DND-41 (cell line): ENCODE measurements around the gene DDX60.

Experiments
- ATAC-seq: fragments of 200-7000 bp; cut with Tn5 transposase; 3 replicates; pipeline ENCODE4 v1.9.1; 2021; ENCODE audit warnings: low read depth; ENCODE audit not compliant: insufficient read depth
- DNase-seq: peaks from one replicate; pipeline ENCODE4 v3.0.0-alpha.2; 2020
- H2AFZ ChIP-seq: 2 replicates; pipeline ENCODE4 v1.6.0; 2012; ENCODE audit warnings: low read depth, low read length
- H3K27ac ChIP-seq: 2 replicates; pipeline ENCODE4 v1.5.1; 2012; ENCODE audit warnings: low read length, inconsistent platforms
- H3K27me3 ChIP-seq: fragments of 200-600 bp; sonication (generic); 2 replicates; pipeline ENCODE4 v1.6.0; 2012; ENCODE audit warnings: low read length, mild to moderate bottlenecking, inconsistent platforms; ENCODE audit not compliant: insufficient read depth, poor library complexity
- H3K36me3 ChIP-seq: 2 replicates; pipeline ENCODE4 v1.5.1; 2012; ENCODE audit warnings: low read length, inconsistent platforms; ENCODE audit not compliant: insufficient read depth
- H3K4me1 ChIP-seq: 2 replicates; pipeline ENCODE4 v1.5.1; 2012; ENCODE audit warnings: mild to moderate bottlenecking, low read length; ENCODE audit not compliant: insufficient read depth
- H3K4me2 ChIP-seq: 2 replicates; pipeline ENCODE4 v1.6.0; 2012; ENCODE audit warnings: mild to moderate bottlenecking, moderate library complexity, low read length, inconsistent platforms; ENCODE audit not compliant: insufficient read depth
- H3K4me3 ChIP-seq, 2 experiments: fragments of 200-600 bp in 1 of 2; shearing (Covaris generic) in 1 of 2; 2 replicates each; pipeline ENCODE4 v1.5.1; 2012 to 2016; ENCODE audit warnings: inconsistent platforms in 2 of 2, low read length in 2 of 2, mild to moderate bottlenecking in 2 of 2, low read depth in 1 of 2, moderate library complexity in 1 of 2
- H3K79me2 ChIP-seq: 2 replicates; pipeline ENCODE4 v1.6.0; 2012; ENCODE audit warnings: low read length, inconsistent platforms; ENCODE audit not compliant: insufficient read depth
- H3K9ac ChIP-seq: 2 replicates; pipeline ENCODE4 v1.6.0; 2012; ENCODE audit warnings: low read depth, mild to moderate bottlenecking, inconsistent platforms, low read length, moderate library complexity
- H3K9me3 ChIP-seq: 2 replicates; pipeline ENCODE4 v1.5.1; 2012; ENCODE audit warnings: low read length, moderate library complexity, mild to moderate bottlenecking, inconsistent platforms; ENCODE audit not compliant: insufficient read depth, severe bottlenecking
- H4K20me1 ChIP-seq: 2 replicates; pipeline ENCODE4 v1.6.0; 2012; ENCODE audit warnings: low read length; ENCODE audit not compliant: insufficient read depth
- EZH2 ChIP-seq: IDR thresholded peaks from 3 replicates; pipeline ENCODE4 v1.6.1; 2012; ENCODE audit warnings: borderline replicate concordance, low read depth, mild to moderate bottlenecking, moderate library complexity, low read length, inconsistent platforms; ENCODE audit not compliant: severe bottlenecking
- TF ChIP-seq, protein P1 (sequence below): IDR thresholded peaks from 2 replicates; pipeline ENCODE4 v1.5.1; 2012; ENCODE audit warnings: borderline replicate concordance, low read length, moderate library complexity, mild to moderate bottlenecking; ENCODE audit not compliant: poor library complexity, severe bottlenecking; ENCODE audit errors: extremely low read depth

The DDX60 gene

DNA sequence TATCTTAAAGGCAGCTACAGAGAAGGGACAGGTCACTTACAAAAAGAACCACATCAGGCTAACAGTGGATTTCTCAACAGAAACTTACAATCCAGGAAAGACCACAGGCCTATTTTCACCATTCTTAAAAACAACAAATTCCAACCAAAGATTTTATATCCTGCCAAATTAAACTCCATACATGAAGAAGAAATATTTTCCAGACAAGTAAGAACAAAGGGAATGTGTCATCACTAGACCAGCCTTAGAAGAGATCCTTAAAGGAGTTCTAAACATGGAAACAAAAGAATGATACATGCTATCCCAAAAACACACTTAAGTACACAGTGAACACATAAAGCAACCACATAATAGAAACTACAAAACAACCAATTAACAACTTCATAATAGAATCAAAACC is 120.6 kb downstream of the DDX60 start:
- H3K4me3 ChIP-seq: no peak overlapping the region
- ATAC-seq: no peak
- H3K27ac ChIP-seq: no peak overlapping the region
- no peaks in the 10 kb centered on the region for H3K27me3 ChIP-seq
- no peaks in the 10 kb centered on the region for H4K20me1 ChIP-seq
- no peak overlapping the region for H3K9ac ChIP-seq
- peaks cover 6% of the 10 kb centered on the region for H3K9me3 ChIP-seq
- H3K79me2 ChIP-seq: no peaks in the 10 kb centered on the region
- peaks cover 21% of the 10 kb centered on the region for H3K4me1 ChIP-seq
- H2AFZ ChIP-seq: no peak overlapping the region
- H3K4me2 ChIP-seq: no peak overlapping the region
- no peak for DNase-seq
- no peak for TF ChIP-seq EZH2
- TF ChIP-seq, protein P1, sequence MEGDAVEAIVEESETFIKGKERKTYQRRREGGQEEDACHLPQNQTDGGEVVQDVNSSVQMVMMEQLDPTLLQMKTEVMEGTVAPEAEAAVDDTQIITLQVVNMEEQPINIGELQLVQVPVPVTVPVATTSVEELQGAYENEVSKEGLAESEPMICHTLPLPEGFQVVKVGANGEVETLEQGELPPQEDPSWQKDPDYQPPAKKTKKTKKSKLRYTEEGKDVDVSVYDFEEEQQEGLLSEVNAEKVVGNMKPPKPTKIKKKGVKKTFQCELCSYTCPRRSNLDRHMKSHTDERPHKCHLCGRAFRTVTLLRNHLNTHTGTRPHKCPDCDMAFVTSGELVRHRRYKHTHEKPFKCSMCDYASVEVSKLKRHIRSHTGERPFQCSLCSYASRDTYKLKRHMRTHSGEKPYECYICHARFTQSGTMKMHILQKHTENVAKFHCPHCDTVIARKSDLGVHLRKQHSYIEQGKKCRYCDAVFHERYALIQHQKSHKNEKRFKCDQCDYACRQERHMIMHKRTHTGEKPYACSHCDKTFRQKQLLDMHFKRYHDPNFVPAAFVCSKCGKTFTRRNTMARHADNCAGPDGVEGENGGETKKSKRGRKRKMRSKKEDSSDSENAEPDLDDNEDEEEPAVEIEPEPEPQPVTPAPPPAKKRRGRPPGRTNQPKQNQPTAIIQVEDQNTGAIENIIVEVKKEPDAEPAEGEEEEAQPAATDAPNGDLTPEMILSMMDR: no peak
- H3K36me3 ChIP-seq: no peaks in the 10 kb centered on the region

DNA sequence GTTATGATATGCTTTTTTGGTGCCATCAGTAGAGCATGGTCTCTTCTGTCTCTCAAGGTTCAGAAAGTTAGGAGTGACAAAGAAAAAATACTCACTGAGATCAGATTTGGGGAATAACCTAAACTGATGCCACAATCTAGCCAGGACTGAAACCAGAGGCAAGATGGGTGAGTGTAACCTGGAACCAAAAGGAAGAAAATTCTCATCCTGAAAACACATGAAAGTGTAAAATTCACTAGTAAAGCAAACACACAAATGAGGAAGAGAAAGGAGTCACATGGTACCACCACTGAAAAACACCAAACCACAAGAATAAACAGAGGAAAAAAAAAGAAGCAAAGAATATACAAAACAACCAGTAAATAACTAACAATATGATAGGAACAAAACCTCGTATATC is 129.8 kb downstream of the DDX60 start:
- Histone ChIP-seq H3K9ac (no peak overlapping the region), H3K9me3 (no peaks in the 10 kb centered on the region), H3K4me2 (no peak overlapping the region), H2AFZ (no peak overlapping the region), H3K4me1 (no peaks in the 10 kb centered on the region), H4K20me1 (no peaks in the 10 kb centered on the region), H3K27ac (no peak overlapping the region), H3K4me3 (no peak overlapping the region), H3K36me3 (no peaks in the 10 kb centered on the region), H3K27me3 (no peaks in the 10 kb centered on the region), H3K79me2 (no peaks in the 10 kb centered on the region)
- DNase-seq (no peak), ATAC-seq (no peak)
- TF ChIP-seq EZH2: no peak
- TF ChIP-seq, protein P1: no peak

DNA sequence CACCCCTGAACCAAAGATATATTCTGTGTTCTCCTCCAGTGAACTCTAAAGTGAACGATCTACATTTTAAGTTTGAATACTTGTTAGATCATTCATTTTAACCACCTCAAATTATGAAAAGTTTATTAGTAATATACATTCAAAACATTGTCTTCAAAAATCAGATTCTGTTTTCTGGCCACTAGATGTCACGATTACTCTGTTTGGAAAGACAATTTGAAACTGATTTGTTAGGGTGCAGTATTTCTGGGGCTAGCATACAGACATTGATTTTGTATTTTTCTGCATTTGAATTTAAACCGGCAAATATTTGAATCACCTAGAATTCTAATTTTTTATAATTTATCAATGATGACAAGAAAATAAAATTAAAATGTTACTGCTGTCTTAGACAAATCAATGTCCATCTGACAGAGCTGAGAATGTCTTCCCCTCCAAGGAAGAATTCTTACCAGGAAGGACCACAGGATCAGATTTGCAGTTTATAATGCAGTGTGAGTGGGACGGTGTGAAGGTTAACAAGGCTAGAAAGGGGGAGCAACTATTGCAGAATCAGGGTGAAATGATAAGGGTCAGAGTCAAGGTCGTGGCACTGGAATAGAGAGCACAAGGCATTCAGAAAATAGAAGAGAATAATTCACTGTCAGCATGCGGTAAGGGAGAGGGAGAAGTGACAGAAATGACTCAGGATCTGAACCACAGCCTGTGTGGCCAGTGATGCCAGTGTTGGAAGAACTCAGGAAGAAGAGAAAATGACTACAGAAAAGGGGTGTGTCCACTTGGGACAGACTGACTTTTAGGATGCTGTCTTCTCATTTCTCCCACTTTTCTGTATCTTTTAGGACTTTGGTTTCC is 134.6 kb downstream of the DDX60 start:
- Histone ChIP-seq H3K9me3 (no peaks in the 10 kb centered on the region), H3K4me1 (no peaks in the 10 kb centered on the region), H3K36me3 (no peaks in the 10 kb centered on the region), H3K4me2 (no peak overlapping the region), H3K9ac (no peak overlapping the region), H2AFZ (no peak overlapping the region), H3K27me3 (no peaks in the 10 kb centered on the region), H4K20me1 (no peaks in the 10 kb centered on the region), H3K79me2 (no peaks in the 10 kb centered on the region), H3K27ac (no peak overlapping the region), H3K4me3 (no peak overlapping the region)
- ATAC-seq: no peak
- DNase-seq: no peak
- TF ChIP-seq, protein P1: peak; percentile 67
- no peak for TF ChIP-seq EZH2
